Measurements from ENCODE around the gene ELAVL1.

ELAVL1 gene

DNA sequence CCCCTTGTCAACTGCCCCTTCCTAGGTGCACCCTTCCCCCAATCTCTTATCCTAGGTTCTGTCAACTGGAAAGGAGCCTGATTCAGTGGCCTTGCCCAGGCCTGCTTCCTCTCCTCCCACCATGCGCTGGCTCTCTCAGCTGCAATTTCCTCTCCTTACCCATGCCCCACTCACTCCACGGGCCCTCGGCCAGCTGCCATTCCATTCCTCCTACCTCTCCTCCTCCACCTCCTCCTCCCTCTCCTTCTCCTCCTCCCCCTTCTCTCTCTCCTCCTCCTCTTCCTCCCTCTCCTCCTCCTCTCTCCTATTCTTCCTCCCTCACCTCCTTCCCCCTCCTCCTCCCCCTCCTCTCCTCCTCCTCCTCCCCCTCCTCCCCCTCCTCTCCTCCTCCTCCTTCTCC, 52.4 kb downstream of the ELAVL1 start:
- TF ChIP-seq, protein P1, sequence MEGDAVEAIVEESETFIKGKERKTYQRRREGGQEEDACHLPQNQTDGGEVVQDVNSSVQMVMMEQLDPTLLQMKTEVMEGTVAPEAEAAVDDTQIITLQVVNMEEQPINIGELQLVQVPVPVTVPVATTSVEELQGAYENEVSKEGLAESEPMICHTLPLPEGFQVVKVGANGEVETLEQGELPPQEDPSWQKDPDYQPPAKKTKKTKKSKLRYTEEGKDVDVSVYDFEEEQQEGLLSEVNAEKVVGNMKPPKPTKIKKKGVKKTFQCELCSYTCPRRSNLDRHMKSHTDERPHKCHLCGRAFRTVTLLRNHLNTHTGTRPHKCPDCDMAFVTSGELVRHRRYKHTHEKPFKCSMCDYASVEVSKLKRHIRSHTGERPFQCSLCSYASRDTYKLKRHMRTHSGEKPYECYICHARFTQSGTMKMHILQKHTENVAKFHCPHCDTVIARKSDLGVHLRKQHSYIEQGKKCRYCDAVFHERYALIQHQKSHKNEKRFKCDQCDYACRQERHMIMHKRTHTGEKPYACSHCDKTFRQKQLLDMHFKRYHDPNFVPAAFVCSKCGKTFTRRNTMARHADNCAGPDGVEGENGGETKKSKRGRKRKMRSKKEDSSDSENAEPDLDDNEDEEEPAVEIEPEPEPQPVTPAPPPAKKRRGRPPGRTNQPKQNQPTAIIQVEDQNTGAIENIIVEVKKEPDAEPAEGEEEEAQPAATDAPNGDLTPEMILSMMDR (IDR thresholded peaks at IDR 0.05; ENCODE audit: low read length, missing control alignments) = no peak
- DNase-seq (ENCODE audit: low read depth) = peak; percentile 72
- H3K4me3 ChIP-seq (replicated peaks; ENCODE audit: low read depth, low read length) = no peak overlapping the region

GRCh38 chr19:7947939-7948338, 57.5 kb downstream of the ELAVL1 start:
- H3K4me3 ChIP-seq (replicated peaks; ENCODE audit: low read depth, low read length) = no peak overlapping the region
- peak; percentile 32 for DNase-seq (ENCODE audit: low read depth)
- TF ChIP-seq, protein P1 (IDR thresholded peaks at IDR 0.05; ENCODE audit: low read length, missing control alignments) = no peak

DNA sequence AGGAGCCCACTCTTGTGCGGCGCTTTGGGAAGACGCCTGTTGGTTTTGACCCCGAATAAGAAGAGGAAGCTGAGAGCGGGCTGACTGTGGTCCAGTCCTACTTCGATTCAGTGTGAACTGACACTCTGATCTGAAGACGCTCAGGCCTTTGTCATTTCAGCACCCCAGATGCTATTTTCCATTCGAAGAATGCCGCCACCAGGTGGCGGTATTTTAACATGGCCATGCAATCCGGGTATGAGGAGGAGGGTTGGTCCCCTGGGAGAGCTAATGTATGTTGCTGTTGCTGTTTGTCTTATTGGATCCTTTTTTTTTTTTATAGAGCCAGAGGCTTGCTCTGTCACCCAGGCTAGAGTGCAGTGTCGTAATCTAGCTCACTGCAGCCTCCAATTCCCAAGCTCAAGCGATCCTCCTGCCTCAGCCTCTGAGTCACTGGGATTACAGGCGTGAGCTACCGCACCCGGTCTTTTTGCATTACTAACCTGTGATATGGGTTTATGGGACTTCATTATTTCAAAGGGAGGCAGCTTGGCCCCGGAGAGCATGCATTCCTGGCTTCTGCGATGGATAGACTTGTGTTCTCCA, 61.2 kb downstream of the ELAVL1 start:
- TF ChIP-seq, protein P1 (IDR thresholded peaks at IDR 0.05; ENCODE audit: low read length, missing control alignments) = peak; percentile 80
- DNase-seq (ENCODE audit: low read depth) = peak; percentile 96
- peak overlapping the region; percentile 96 for H3K4me3 ChIP-seq (replicated peaks; ENCODE audit: low read depth, low read length)

GRCh38 chr19:7943444-7944176, 61.8 kb downstream of the ELAVL1 start, which contains the start of gene TIMM44:
TIMM44 (minus strand) TSS chr19:7943666; CDS start chr19:7943651, 15 bp downstream.
- H3K4me3 ChIP-seq (replicated peaks; ENCODE audit: low read depth, low read length) = peak within 1 kb of the TSS; percentile 96
- TF ChIP-seq, protein P1 (IDR thresholded peaks at IDR 0.05; ENCODE audit: low read length, missing control alignments) = no peak
- DNase-seq (ENCODE audit: low read depth) = peak; percentile 100

GRCh38 chr19:7942981-7943443, 62.4 kb downstream of the ELAVL1 start:
- peak; percentile 11 for DNase-seq (ENCODE audit: low read depth)
- H3K4me3 ChIP-seq (replicated peaks; ENCODE audit: low read depth, low read length) = peak overlapping the region; percentile 96
- TF ChIP-seq, protein P1 (IDR thresholded peaks at IDR 0.05; ENCODE audit: low read length, missing control alignments) = no peak

GRCh38 chr19:7941895-7942596, 63.4 kb downstream of the ELAVL1 start:
- DNase-seq (ENCODE audit: low read depth) = no peak
- peak overlapping the region; percentile 96 for H3K4me3 ChIP-seq (replicated peaks; ENCODE audit: low read depth, low read length)
- TF ChIP-seq, protein P1 (IDR thresholded peaks at IDR 0.05; ENCODE audit: low read length, missing control alignments) = no peak
